ENCODE results near the gene MYMX.
"Not testable (repeated sequence)": the region's sequence is repeated elsewhere in the genome, so short reads cannot be mapped to it uniquely, and the experiment has no call there.

Gene MYMX

GRCh38 chr6:44193307-44193910, 23.3 kb upstream of the MYMX start:
- CTCF ChIA-PET: interaction anchor here (1.1 to 3.9 kb wide), 6 partner anchors 21 to 526 kb away, joined by 3 to 23 read pairs (median 4); partner anchors contain the start of gene SLC29A1
- POLR2A ChIA-PET: no interaction called here

GRCh38 chr6:44194326-44194725, 22.4 kb upstream of the MYMX start:
- CTCF ChIA-PET: interaction anchor here (1.2 to 3.9 kb wide), 3 partner anchors 21 to 526 kb away, joined by 3 to 23 read pairs (median 3); no protein-coding TSS in a partner anchor
- H3K4me3 ChIP-seq (ENCODE audit: low read depth, low read length): no peak overlapping the region
- TF ChIP-seq CTCF (IDR thresholded peaks at IDR 0.05; ENCODE audit: insufficient read depth, low read length, missing control alignments): no peak
- no peak for DNase-seq (ENCODE audit: low read depth, low spot score)
- POLR2A ChIA-PET: no interaction called here

More at GRCh38 chr6:44193307-44193910, 23.3 kb upstream of the MYMX start:
- no peak for TF ChIP-seq CTCF (IDR thresholded peaks at IDR 0.05; ENCODE audit: insufficient read depth, low read length, missing control alignments)
- H3K4me3 ChIP-seq (ENCODE audit: low read depth, low read length): no peak overlapping the region
- no peak for DNase-seq (ENCODE audit: low read depth, low spot score)

GRCh38 chr6:44196351-44196750, 20.4 kb upstream of the MYMX start:
- POLR2A ChIA-PET; DNase-seq (ENCODE audit: low read depth, low spot score); H3K4me3 ChIP-seq (ENCODE audit: low read depth, low read length): not testable (repeated sequence)
- CTCF ChIA-PET: interaction anchor here (1.5 kb wide), 1 partner anchor 38 kb away, joined by 3 read pairs; no protein-coding TSS in a partner anchor

GRCh38 chr6:44198684-44199083, 18.0 kb upstream of the MYMX start:
- ChIA-PET POLR2A (no interaction called here), CTCF (interaction anchor here (1.1 kb wide), 1 partner anchor 10 kb away, joined by 3 read pairs; no protein-coding TSS in a partner anchor)
- TF ChIP-seq CTCF (IDR thresholded peaks at IDR 0.05; ENCODE audit: insufficient read depth, low read length, missing control alignments): no peak
- no peak for DNase-seq (ENCODE audit: low read depth, low spot score)
- no peak overlapping the region for H3K4me3 ChIP-seq (ENCODE audit: low read depth, low read length)

- no peak for TF ChIP-seq CTCF (IDR thresholded peaks at IDR 0.05; ENCODE audit: insufficient read depth, low read length, missing control alignments)
- ChIA-PET POLR2A (no interaction called here), CTCF (interaction anchor here (1.0 to 3.1 kb wide), 5 partner anchors 9 to 169 kb away, joined by 3 to 10 read pairs (median 3); no protein-coding TSS in a partner anchor)
- no peak for DNase-seq (ENCODE audit: low read depth, low spot score)
- no peak overlapping the region for H3K4me3 ChIP-seq (ENCODE audit: low read depth, low read length)
These were observed 16.8 kb upstream of the MYMX start for GRCh38 chr6:44199883-44200282.

- TF ChIP-seq CTCF (IDR thresholded peaks at IDR 0.05; ENCODE audit: insufficient read depth, low read length, missing control alignments): no peak
- POLR2A ChIA-PET: interaction anchor here (1.3 kb wide), 1 partner anchor 46 kb away, joined by 3 read pairs; the partner anchor contains the start of gene HSP90AB1
- no peak for DNase-seq (ENCODE audit: low read depth, low spot score)
- no peak overlapping the region for H3K4me3 ChIP-seq (ENCODE audit: low read depth, low read length)
- CTCF ChIA-PET: interaction anchor here (1.0 to 3.1 kb wide), 4 partner anchors 8 to 36 kb away, joined by 3 to 10 read pairs (median 4); no protein-coding TSS in a partner anchor
These were observed 15.5 kb upstream of the MYMX start for GRCh38 chr6:44201200-44201599.

All from AG04449 (cell line).